ENCODE data around the gene RAB8B.

RAB8B gene

DNA sequence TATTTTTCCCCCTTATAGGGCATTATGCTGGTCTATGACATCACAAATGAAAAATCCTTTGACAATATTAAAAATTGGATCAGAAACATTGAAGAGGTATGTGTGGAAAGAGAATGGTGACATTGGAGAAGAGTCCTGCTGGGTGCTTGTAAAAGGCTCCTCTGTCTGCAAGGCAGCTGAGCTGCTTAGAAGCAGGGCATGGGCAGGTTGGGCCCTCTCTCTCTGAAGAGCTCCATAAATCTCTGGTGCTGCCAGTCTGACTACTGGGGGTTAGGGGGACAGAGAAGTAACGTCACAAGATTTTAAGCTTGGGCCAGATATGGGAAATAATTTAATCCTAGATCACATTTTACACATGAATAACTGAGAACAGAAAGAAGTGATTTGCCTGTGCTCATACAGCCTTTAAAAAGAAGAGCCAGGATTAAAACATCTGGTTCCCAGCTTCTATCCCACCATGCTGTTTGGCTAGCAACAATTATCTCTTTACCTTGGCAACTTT, 66.1 kb downstream of the RAB8B start:
- no peak for DNase-seq (ENCODE audit: low read depth)
- H3K4me3 ChIP-seq (ENCODE audit: control insufficient read depth, low read depth, low read length): no peak overlapping the region
- TF ChIP-seq, protein P1, sequence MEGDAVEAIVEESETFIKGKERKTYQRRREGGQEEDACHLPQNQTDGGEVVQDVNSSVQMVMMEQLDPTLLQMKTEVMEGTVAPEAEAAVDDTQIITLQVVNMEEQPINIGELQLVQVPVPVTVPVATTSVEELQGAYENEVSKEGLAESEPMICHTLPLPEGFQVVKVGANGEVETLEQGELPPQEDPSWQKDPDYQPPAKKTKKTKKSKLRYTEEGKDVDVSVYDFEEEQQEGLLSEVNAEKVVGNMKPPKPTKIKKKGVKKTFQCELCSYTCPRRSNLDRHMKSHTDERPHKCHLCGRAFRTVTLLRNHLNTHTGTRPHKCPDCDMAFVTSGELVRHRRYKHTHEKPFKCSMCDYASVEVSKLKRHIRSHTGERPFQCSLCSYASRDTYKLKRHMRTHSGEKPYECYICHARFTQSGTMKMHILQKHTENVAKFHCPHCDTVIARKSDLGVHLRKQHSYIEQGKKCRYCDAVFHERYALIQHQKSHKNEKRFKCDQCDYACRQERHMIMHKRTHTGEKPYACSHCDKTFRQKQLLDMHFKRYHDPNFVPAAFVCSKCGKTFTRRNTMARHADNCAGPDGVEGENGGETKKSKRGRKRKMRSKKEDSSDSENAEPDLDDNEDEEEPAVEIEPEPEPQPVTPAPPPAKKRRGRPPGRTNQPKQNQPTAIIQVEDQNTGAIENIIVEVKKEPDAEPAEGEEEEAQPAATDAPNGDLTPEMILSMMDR (conservative IDR thresholded peaks at IDR 0.05; ENCODE audit: control insufficient read depth, insufficient read depth, low read depth, low read length): no peak

DNA sequence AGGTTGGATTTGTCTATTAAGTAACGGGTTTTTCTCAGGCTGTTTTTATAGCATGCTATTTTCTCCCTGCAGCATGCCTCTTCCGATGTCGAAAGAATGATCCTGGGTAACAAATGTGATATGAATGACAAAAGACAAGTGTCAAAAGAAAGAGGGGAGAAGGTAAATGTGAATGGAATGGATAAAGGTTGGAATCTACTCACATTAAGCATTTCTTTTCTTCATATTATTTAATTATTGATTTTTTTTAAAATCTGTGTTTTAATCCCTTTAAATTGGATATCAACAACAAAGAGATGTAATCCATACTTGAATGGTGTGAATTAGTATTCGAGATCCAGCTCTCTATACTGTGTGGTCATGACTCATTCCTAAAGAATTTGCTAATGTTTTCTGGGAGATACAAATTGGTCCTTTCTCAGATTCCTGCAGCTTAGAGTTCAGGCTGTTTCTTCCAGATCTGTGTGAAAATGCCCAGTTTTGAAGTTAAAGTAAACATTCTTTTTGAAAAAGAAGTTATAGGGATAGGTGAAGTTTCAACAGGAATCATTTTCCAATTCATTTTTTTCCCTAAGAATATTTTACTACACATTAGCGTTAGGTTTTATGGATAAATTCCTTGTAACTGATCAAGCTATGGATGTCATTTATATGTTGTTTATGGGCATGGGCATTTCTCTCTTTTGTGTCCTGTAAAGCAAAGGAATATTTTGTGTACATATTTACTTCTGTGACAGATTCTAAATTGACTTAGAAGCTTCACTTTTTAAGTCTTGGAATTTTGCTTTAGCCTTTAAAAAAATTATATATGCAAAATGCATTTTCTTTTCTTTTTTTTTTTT, 67.2 kb downstream of the RAB8B start:
- TF ChIP-seq, protein P1 (conservative IDR thresholded peaks at IDR 0.05; ENCODE audit: control insufficient read depth, insufficient read depth, low read depth, low read length): no peak
- DNase-seq (ENCODE audit: low read depth): peak; percentile 83

DNA sequence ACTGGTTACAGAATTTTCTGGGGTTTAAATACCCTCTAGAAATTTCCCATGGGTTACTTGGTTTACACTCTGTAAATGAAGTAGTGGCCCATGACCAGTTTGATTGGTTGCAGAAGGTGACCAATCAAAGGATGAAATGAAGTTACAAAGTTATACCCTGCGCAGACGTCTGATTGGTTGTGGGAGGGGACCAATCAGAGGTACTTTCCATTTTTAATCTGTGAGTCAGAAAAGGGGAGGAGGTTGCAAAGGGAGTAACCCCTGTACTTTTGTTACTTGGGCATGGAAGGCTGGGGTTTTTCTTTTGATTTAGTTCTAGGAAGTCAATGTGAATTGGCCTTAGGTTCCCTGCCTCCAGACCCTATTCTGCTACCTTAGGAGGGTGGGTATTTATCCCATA, 69.3 kb downstream of the RAB8B start:
- no peak overlapping the region for H3K4me3 ChIP-seq (ENCODE audit: control insufficient read depth, low read depth, low read length)
- TF ChIP-seq, protein P1 (conservative IDR thresholded peaks at IDR 0.05; ENCODE audit: control insufficient read depth, insufficient read depth, low read depth, low read length): no peak
- peak; percentile 37 for DNase-seq (ENCODE audit: low read depth)

More for the DNA sequence above, 67.2 kb downstream of the RAB8B start:
- H3K4me3 ChIP-seq (ENCODE audit: control insufficient read depth, low read depth, low read length): no peak overlapping the region

DNA sequence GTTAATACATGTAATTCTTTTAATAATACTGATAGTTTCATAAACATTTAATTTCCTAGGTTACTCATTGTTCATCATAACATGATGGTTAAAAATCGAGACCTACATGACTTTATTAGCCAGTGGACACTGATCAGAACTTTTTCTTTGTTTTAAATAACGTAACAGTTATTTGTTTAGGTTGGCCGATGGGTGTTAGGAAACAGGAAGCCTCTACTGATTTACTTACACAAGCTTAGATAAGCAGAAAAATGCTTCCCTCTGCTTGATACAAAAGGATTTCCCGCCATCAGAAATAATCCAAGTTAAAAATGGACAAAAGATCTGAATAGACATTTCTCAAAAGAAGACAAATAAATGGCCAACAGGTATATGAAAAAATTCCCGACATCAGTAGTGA, 71.4 kb downstream of the RAB8B start:
- TF ChIP-seq, protein P1 (conservative IDR thresholded peaks at IDR 0.05; ENCODE audit: control insufficient read depth, insufficient read depth, low read depth, low read length): no peak
- DNase-seq (ENCODE audit: low read depth): no peak
- H3K4me3 ChIP-seq (ENCODE audit: control insufficient read depth, low read depth, low read length): no peak overlapping the region

DNA sequence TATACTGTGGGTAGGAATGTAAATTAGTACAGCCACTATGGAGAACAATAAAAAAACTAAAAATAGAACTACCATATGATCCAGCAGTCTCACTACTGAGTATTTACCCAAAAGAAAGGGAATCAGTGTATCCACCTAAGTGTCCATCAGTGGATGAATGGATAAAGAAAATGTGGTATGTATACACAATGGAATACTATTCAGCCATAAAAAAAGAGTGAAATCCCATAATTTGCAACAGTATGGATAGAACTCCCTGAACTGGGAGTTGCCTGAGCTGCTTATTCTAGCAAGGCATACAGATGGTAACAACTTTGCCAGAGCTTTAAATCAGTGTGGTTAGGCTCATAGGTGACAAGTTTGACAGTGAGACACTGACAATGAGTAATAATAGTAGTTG, 71.9 kb downstream of the RAB8B start:
- no peak overlapping the region for H3K4me3 ChIP-seq (ENCODE audit: control insufficient read depth, low read depth, low read length)
- TF ChIP-seq, protein P1 (conservative IDR thresholded peaks at IDR 0.05; ENCODE audit: control insufficient read depth, insufficient read depth, low read depth, low read length): no peak
- no peak for DNase-seq (ENCODE audit: low read depth)

DNA sequence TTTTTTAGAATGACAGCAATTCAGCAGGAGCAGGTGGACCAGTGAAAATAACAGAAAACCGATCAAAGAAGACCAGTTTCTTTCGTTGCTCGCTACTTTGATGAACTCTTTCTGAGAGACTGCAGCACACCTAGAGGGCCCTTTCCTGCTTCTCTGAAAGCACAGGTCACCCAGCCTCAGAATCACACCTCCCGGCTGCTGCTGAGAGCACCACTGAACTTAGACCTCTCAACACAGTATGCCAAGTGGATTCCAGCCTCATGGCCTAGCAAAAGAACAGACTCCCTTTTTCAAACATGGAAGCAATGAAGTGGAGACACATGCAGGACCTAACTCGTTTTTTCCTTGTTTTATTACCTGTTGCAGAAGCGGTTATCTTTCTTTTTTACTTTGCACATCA, 74.1 kb downstream of the RAB8B start:
- DNase-seq (ENCODE audit: low read depth): no peak
- TF ChIP-seq, protein P1 (conservative IDR thresholded peaks at IDR 0.05; ENCODE audit: control insufficient read depth, insufficient read depth, low read depth, low read length): no peak
- H3K4me3 ChIP-seq (ENCODE audit: control insufficient read depth, low read depth, low read length): no peak overlapping the region
